ENCODE measurements around the gene ARHGEF28. TPM values are rescaled to one million over a fixed set of nuclear protein-coding genes. Genes with fewer than 3 reads are reported as not detected.

Gene ARHGEF28
- total RNA-seq, 1 experiment from 2014 or later: 0.57 TPM

GRCh38 chr5:73969195-73970036 is 343.4 kb downstream of the ARHGEF28 start:
- H4K20me1 ChIP-seq (ENCODE audit: control insufficient read depth, insufficient read depth, insufficient read length): no peaks in the 10 kb centered on the region
- no peak overlapping the region for H2BK120ac ChIP-seq (ENCODE audit: low read depth, low read length, poor library complexity, severe bottlenecking)
- no peak overlapping the region for H2AK5ac ChIP-seq (ENCODE audit: insufficient read length, low read length)
- 0 out of 7 replicates have a peak overlapping the region, but pooled peaks of 1 of the 3 experiments have one; percentile 1 for H3K27ac Mint-ChIP-seq
- H2BK5ac ChIP-seq (ENCODE audit: insufficient read length, low read length): no peak overlapping the region
- no peaks in the 10 kb centered on the region for H3K79me2 ChIP-seq (ENCODE audit: insufficient read depth, low read length)
- no peak overlapping the region for H4K5ac ChIP-seq (ENCODE audit: insufficient read length, low read depth, low read length)
- no peak overlapping the region for H3T11ph ChIP-seq (ENCODE audit: low read length)
- H3K4me1 Mint-ChIP-seq: peaks cover 6 to 8% of the 10 kb centered on the region in 2 experiments; a peak in 3 of 4 replicates
- no peaks in the 10 kb centered on the region for H3K9me3 ChIP-seq (ENCODE audit: control insufficient read depth, low read depth, low read length)
- H3K9me3 Mint-ChIP-seq: no peaks in the 10 kb centered on the region
- H2BK20ac ChIP-seq (ENCODE audit: low read depth, low read length, poor library complexity, severe bottlenecking): no peak overlapping the region
- TF ChIP-seq, protein P1, sequence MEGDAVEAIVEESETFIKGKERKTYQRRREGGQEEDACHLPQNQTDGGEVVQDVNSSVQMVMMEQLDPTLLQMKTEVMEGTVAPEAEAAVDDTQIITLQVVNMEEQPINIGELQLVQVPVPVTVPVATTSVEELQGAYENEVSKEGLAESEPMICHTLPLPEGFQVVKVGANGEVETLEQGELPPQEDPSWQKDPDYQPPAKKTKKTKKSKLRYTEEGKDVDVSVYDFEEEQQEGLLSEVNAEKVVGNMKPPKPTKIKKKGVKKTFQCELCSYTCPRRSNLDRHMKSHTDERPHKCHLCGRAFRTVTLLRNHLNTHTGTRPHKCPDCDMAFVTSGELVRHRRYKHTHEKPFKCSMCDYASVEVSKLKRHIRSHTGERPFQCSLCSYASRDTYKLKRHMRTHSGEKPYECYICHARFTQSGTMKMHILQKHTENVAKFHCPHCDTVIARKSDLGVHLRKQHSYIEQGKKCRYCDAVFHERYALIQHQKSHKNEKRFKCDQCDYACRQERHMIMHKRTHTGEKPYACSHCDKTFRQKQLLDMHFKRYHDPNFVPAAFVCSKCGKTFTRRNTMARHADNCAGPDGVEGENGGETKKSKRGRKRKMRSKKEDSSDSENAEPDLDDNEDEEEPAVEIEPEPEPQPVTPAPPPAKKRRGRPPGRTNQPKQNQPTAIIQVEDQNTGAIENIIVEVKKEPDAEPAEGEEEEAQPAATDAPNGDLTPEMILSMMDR (conservative IDR thresholded peaks at IDR 0.05): no peak
- no CpG with 5 or more reads among the region's 5 CpGs for WGBS (ENCODE audit: extremely low coverage, insufficient read length, low lambda C conversion rate)
- H2BK12ac ChIP-seq (ENCODE audit: insufficient read length, low read depth, low read length): no peak overlapping the region
- no peaks in the 10 kb centered on the region for H3K4me1 ChIP-seq (ENCODE audit: insufficient read depth, low read length)
- no peak overlapping the region for H3K4me2 ChIP-seq (ENCODE audit: insufficient read depth, insufficient read length, low read length)
- no peak overlapping the region for H3K9ac ChIP-seq (ENCODE audit: extremely low read depth, insufficient read length, low read length)
- no peak overlapping the region for H3K56ac ChIP-seq (ENCODE audit: insufficient read length, low read depth, low read length)
- H3K23me2 ChIP-seq (ENCODE audit: insufficient read length, low read depth, low read length, poor library complexity, severe bottlenecking): no peaks in the 10 kb centered on the region
- H3K79me1 ChIP-seq (ENCODE audit: insufficient read depth, low read depth, low read length, poor library complexity, severe bottlenecking): no peaks in the 10 kb centered on the region
- H4K91ac ChIP-seq (ENCODE audit: insufficient read length, low read depth, low read length): no peak overlapping the region
- DNase-seq: no peak
- no peak overlapping the region for H3K14ac ChIP-seq (ENCODE audit: insufficient read depth, low read length)
- H3K4me3 Mint-ChIP-seq: no peak overlapping the region
- no peak overlapping the region for H3K23ac ChIP-seq (ENCODE audit: insufficient read length, low read depth, low read length)
- no peak overlapping the region for H3K18ac ChIP-seq (ENCODE audit: insufficient read length, low read depth, low read length)
- H3K4ac ChIP-seq (ENCODE audit: low read depth, low read length): no peak overlapping the region
- peaks cover 1% of the 10 kb centered on the region for H3K27me3 Mint-ChIP-seq (ENCODE audit: low read depth)
- H2AFZ ChIP-seq (ENCODE audit: low read length): no peak overlapping the region
- no peak overlapping the region for H2BK15ac ChIP-seq (ENCODE audit: low read depth, low read length)
- H4K8ac ChIP-seq (replicated peaks; ENCODE audit: insufficient read length, low read depth, low read length): no peak overlapping the region
- H3K36me3 Mint-ChIP-seq (ENCODE audit: insufficient read depth in 1 of 3, low read depth in 3 of 3): no peaks in the 10 kb centered on the region
- H3K27ac ChIP-seq (ENCODE audit: insufficient read length, low read depth, low read length): no peak overlapping the region
- H3K27me3 ChIP-seq (ENCODE audit: insufficient read depth, low read length): no peaks in the 10 kb centered on the region
